Right atrium auricular region (tissue), 2 donors: ENCODE measurements around the gene ADCY4. TPM values are rescaled to one million over a fixed set of nuclear protein-coding genes. Genes with fewer than 3 reads are reported as not detected.

Experiments used
- DNase-seq: peaks from one replicate; pipeline ENCODE4 v3.0.0-alpha.2; 2019; ENCODE audit warnings: low spot score
- H3K27ac ChIP-seq, 2 donors: fragments of 200-600 bp; sonication (generic); 1 replicate in 1 of 2; 2 replicates in 1 of 2; pipeline ENCODE4 v1.5.1; 2016 to 2019
- H3K27me3 ChIP-seq, 2 donors: fragments of 200-600 bp; sonication (generic); one replicate each; pipeline versions ENCODE4 v1.5.1 to v1.6.0; 2017 to 2019
- H3K36me3 ChIP-seq: fragments of 200-600 bp; sonication (generic); one replicate; pipeline ENCODE4 v1.5.1; 2016
- H3K4me1 ChIP-seq, 2 donors: fragments of 200-600 bp; sonication (generic); one replicate each; pipeline versions ENCODE4 v1.5.1 to v1.6.0; 2017 to 2019
- H3K4me3 ChIP-seq, 2 donors: fragments of 200-600 bp; sonication (generic); 1 replicate in 1 of 2; 2 replicates in 1 of 2; pipeline ENCODE4 v1.5.1; 2017 to 2019; ENCODE audit warnings: mild to moderate bottlenecking in 1 of 2, moderate library complexity in 1 of 2
- H3K9me3 ChIP-seq, 2 donors: fragments of 200-600 bp; sonication (generic); one replicate each; pipeline ENCODE4 v1.5.1; 2019
- total RNA-seq, 2 donors: library from RNA; depleted of rRNA; stranded (reverse); fragments of >200 nt; gene quantifications; one replicate each; pipeline ENCODE4 v1.1.0, GENCODE V29; 2016
- TF ChIP-seq, protein P1 (sequence below), 2 donors: fragments of 200-600 bp; sonication (generic); IDR thresholded peaks; one replicate each; pipeline ENCODE4 v1.5.1; 2019; ENCODE audit warnings: antibody characterized with exemption in 2 of 2

The ADCY4 gene
- total RNA-seq, 2 donors from 2014 or later = 17.1 to 25.5 TPM

DNA sequence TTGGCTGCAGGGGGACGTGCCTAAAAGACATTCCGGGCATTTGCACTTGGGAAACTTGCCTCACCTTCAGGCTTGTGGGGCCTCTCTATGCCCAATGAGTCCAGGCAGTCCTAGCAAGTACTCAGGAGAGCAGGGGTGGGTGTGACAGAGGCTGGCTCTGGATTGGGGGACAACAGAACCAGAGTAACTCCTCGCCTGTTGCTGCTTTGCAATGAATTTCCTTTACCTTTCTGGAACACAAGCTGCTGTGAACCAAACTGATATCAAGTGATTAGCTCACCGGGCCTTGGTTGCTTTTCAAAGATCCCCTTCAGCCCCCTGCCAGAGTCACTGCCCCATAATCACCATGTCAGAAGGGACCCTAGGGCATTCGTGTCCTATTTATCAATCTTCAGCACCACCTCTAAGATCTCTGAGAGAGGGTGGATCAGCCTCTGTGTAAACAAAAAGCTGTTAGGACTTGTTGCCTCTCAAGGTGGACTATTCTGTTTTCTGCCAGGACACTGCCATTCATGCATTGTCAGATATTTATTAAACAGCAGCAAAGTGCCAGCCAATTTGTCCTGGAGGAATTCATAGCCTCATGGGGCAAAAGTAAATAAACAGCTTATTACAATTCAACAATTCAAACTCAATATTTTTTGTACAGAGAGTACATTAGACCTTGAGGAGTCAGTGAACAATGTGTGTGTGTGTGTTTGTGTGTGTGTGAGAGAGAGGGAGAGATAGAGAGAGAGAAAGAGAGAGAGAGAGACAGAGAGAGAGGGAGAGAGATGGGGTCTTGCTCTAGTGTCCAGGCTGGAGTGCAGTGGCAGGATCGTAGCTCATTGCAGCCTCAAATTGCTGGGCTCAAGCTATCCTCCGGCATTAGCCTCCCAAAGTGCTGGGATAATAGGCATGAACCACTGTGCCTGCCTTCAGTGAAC lies 44.4 kb upstream of the ADCY4 start:
- Histone ChIP-seq H3K4me1 (peaks cover 0 to 9% of the 10 kb centered on the region in 2 donors), H3K9me3 (no peaks in the 10 kb centered on the region), H3K27me3 (no peaks in the 10 kb centered on the region), H3K4me3 (no peak overlapping the region), H3K36me3 (no peaks in the 10 kb centered on the region), H3K27ac (no peak overlapping the region)
- TF ChIP-seq, protein P1, sequence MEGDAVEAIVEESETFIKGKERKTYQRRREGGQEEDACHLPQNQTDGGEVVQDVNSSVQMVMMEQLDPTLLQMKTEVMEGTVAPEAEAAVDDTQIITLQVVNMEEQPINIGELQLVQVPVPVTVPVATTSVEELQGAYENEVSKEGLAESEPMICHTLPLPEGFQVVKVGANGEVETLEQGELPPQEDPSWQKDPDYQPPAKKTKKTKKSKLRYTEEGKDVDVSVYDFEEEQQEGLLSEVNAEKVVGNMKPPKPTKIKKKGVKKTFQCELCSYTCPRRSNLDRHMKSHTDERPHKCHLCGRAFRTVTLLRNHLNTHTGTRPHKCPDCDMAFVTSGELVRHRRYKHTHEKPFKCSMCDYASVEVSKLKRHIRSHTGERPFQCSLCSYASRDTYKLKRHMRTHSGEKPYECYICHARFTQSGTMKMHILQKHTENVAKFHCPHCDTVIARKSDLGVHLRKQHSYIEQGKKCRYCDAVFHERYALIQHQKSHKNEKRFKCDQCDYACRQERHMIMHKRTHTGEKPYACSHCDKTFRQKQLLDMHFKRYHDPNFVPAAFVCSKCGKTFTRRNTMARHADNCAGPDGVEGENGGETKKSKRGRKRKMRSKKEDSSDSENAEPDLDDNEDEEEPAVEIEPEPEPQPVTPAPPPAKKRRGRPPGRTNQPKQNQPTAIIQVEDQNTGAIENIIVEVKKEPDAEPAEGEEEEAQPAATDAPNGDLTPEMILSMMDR (IDR thresholded peaks at IDR 0.05) = no peak
- no peak for DNase-seq

DNA sequence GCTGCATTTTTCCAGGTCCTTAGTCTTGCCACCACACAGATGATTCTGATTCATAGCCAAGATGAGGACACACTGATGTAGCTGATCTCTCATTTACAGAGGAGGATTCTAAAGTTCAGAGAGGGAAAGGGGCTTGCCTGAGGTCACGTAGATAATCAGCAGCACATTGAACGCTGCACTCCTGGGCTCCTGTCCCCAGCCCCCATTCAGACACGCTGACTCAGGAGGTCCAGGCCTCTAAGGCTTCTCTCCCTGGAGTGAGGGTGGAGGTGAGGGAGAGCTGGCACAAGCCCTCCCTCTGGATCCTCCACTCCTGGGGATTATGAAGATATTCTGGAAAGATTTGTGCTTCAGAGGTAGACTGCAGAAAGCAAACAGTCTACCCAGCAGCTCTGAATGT lies 43.5 kb upstream of the ADCY4 start:
- TF ChIP-seq, protein P1 (IDR thresholded peaks at IDR 0.05) = no peak
- no peaks in the 10 kb centered on the region for H3K9me3 ChIP-seq
- DNase-seq = no peak
- peaks cover 0 to 9% of the 10 kb centered on the region in 2 donors for H3K4me1 ChIP-seq
- no peak overlapping the region for H3K4me3 ChIP-seq
- H3K27ac ChIP-seq = no peak overlapping the region
- peaks cover 6% of the 10 kb centered on the region for H3K36me3 ChIP-seq
- no peaks in the 10 kb centered on the region for H3K27me3 ChIP-seq

DNA sequence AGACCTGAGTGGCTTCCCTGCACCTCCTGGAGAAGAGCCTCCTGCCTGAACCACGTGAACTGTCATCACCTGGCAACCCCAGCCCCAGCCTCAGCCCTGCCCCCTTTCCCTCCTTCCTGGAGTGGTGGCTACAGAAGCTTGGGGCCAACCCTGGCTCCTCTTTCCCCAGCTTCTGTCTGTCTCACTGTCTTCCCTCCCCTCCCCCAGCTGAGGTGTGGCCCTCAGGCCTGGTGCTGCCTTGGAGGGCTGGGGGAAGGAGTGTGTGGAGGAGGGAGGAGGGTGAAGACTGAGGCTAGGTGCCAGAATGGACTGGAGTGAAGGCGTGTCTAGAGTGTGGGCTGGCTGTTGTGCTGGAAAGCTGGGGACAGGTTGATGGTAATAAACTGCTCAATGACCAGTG lies 42.8 kb upstream of the ADCY4 start:
- Histone ChIP-seq H3K27me3 (no peaks in the 10 kb centered on the region), H3K4me1 (peaks cover 0 to 9% of the 10 kb centered on the region in 2 donors), H3K9me3 (no peaks in the 10 kb centered on the region), H3K36me3 (peaks cover 6% of the 10 kb centered on the region), H3K4me3 (no peak overlapping the region), H3K27ac (no peak overlapping the region)
- TF ChIP-seq, protein P1 (IDR thresholded peaks at IDR 0.05) = no peak
- DNase-seq = no peak

DNA sequence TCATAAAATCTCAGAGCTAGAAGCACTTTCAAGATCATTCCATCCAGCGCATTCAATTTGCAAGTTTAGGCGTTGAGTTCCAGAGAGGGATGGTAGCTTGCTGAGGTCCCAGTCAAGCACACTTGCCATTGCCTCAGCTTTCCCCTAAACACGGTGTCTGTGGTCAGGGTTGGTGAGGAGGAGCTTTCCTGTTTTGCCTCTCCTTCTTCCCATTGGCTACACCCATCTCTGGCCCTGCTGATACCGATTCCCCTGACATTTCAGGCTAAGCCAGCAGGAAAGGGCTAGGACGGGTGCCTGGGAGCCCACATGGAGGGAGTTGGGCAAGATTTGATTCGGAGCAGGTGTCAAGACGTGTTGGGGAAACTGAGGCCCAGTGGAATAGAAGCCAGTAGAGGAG lies 42.3 kb upstream of the ADCY4 start:
- H3K27me3 ChIP-seq = no peaks in the 10 kb centered on the region
- H3K9me3 ChIP-seq = no peaks in the 10 kb centered on the region
- no peak overlapping the region for H3K4me3 ChIP-seq
- H3K4me1 ChIP-seq = peaks cover 0 to 9% of the 10 kb centered on the region in 2 donors
- DNase-seq = no peak
- H3K27ac ChIP-seq = no peak overlapping the region
- peaks cover 6% of the 10 kb centered on the region for H3K36me3 ChIP-seq
- TF ChIP-seq, protein P1 (IDR thresholded peaks at IDR 0.05) = no peak

DNA sequence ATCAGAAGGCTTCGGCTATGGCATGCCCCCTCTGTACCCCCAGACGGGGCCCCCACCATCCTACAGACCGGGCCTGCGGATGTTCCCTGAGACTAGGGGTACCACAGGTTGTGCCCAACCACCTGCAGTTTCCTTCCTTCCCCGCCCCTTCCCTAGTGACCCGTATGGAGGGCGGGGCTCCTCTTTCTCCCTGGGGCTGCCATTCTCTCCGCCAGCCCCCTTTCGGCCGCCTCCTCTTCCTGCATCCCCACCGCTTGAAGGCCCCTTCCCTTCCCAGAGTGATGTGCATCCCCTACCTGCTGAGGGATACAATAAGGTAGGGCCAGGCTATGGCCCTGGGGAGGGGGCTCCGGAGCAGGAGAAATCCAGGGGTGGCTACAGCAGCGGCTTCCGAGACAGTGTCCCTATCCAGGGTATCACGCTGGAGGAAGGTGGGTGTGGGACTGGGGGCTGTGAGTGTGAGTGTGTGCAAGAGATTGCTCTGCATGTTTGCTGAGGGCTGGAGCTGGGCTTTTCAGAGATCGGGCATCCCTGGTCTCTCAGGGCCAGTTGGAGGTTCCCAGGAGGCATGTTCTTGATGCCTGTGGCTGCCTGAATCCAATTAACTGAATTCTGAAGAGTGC lies 41.7 kb upstream of the ADCY4 start:
- H3K27ac ChIP-seq = no peak overlapping the region
- no peaks in the 10 kb centered on the region for H3K27me3 ChIP-seq
- no peaks in the 10 kb centered on the region for H3K9me3 ChIP-seq
- peaks cover 0 to 9% of the 10 kb centered on the region in 2 donors for H3K4me1 ChIP-seq
- H3K4me3 ChIP-seq = no peak overlapping the region
- TF ChIP-seq, protein P1 (IDR thresholded peaks at IDR 0.05) = no peak
- peaks cover 6% of the 10 kb centered on the region for H3K36me3 ChIP-seq
- DNase-seq = no peak
